Aorta (tissue), 5 donors: ENCODE data around the gene ACTN1. TPM values are rescaled to one million over a fixed set of nuclear protein-coding genes. Genes with fewer than 3 reads are reported as not detected.
"Not testable (repeated sequence)": the region's sequence is repeated elsewhere in the genome, so short reads cannot be mapped to it uniquely, and the experiment has no call there.

Source experiments
- ATAC-seq: fragments of 200-7000 bp; cut with Tn5 transposase; one replicate; pipeline ENCODE4 v1.9.1; 2022; ENCODE audit warnings: moderate library complexity; ENCODE audit not compliant: low FRiP score
- DNase-seq, 2 donors: peaks; one replicate each; pipeline ENCODE4 v3.0.0-alpha.2; 2020
- H3K27ac ChIP-seq, 2 donors: one replicate each; pipeline ENCODE4 v1.5.1; 2013; ENCODE audit warnings: low read length in 2 of 2, mild to moderate bottlenecking in 2 of 2, moderate library complexity in 2 of 2, control low read depth in 1 of 2, inconsistent platforms in 1 of 2, low read depth in 1 of 2
- H3K27me3 ChIP-seq, 2 donors: one replicate each; pipeline ENCODE4 v1.6.1; 2013; ENCODE audit warnings: control low read depth in 1 of 2, low read length in 1 of 2, mild to moderate bottlenecking in 1 of 2, moderate library complexity in 1 of 2; ENCODE audit not compliant: insufficient read depth in 2 of 2, control insufficient read depth in 1 of 2
- H3K36me3 ChIP-seq, 2 donors: one replicate each; pipeline ENCODE4 v1.6.1; 2013; ENCODE audit warnings: control low read depth in 1 of 2, low read length in 1 of 2, mild to moderate bottlenecking in 1 of 2; ENCODE audit not compliant: insufficient read depth in 2 of 2, control insufficient read depth in 1 of 2
- H3K4me1 ChIP-seq, 2 donors: one replicate each; pipeline ENCODE4 v1.6.1; 2013; ENCODE audit warnings: low read length in 2 of 2, control low read depth in 1 of 2, mild to moderate bottlenecking in 1 of 2, moderate library complexity in 1 of 2; ENCODE audit not compliant: insufficient read depth in 2 of 2, control insufficient read depth in 1 of 2
- H3K4me3 ChIP-seq, 2 donors: one replicate each; pipeline ENCODE4 v1.5.1; 2013; ENCODE audit warnings: low read length in 2 of 2, control low read depth in 1 of 2, mild to moderate bottlenecking in 1 of 2
- H3K9me3 ChIP-seq: one replicate; pipeline ENCODE4 v1.6.1; 2013; ENCODE audit warnings: mild to moderate bottlenecking, low read length; ENCODE audit not compliant: control insufficient read depth
- WGBS, 2 donors: extraction: QIAGEN DNeasy Blood & Tissue Kit; methylation state at CpG; one replicate each; pipeline ENCODE4 v1.1.7; 2013; 5-methylcytosine and 5-hydroxymethylcytosine counted together
- intact Hi-C, 2 donors: fragments of 100-400 bp; cut with DNase I; formaldehyde crosslinking; loops; one replicate each; pipeline versions ENCODE4 v1.14.2 to v1.15.0; 2022
- long read RNA-seq, 2 donors: library from polyadenylated mRNA; unstranded; transcript quantifications; one replicate each; pipeline ENCODE4 v2.0.0, GENCODE V29; 2020 to 2021
- polyA plus RNA-seq, 2 donors: library from polyadenylated mRNA; stranded (reverse); fragments of 200-250 nt; gene quantifications; one replicate each; pipeline ENCODE4 v1.2.3, GENCODE V29; 2013
- total RNA-seq, 2 donors: library from RNA; stranded (reverse); fragmentation: NEBNext Ultra II Directional; extraction: Animal tissue kit (Norgen Biotek cat#: 25700); gene quantifications; one replicate each; pipeline ENCODE4 v1.2.1, GENCODE V29; 2021
- donor health status: healthy with polysubstance abuse.
- donor health status: Bipolar disorder and iron deficiency.
- donor health status: DM: no; HTN: no; CAD: no.
- donor health status: DM: no; HTN: no; CAD: no.
- donor health status: DM: yes; HTN: yes; CAD: no.

The ACTN1 gene
- total RNA-seq, result 1,000 to 10,000 TPM in 1 of 2 donors, 100 to 1,000 TPM in 1; 883 to 1,590 TPM
- polyA plus RNA-seq, result 100 to 1,000 TPM in 1 of 2 donors, 10 to 100 TPM in 1; 82.0 to 378 TPM
- long read RNA-seq, donor 1, full-length matches to known transcripts, result 2,102 of 3,098 reads
- long read RNA-seq, donor 1, partial matches to known transcripts, result 715 of 3,098 reads
- long read RNA-seq, donor 1, other reads (novel, unspliced or antisense), result 281 of 3,098 reads
- long read RNA-seq, donor 2, full-length matches to known transcripts, result 307 of 562 reads
- long read RNA-seq, donor 2, partial matches to known transcripts, result 183 of 562 reads
- long read RNA-seq, donor 2, other reads (novel, unspliced or antisense), result 72 of 562 reads

GRCh38 chr14:68979021-68979721 is at the start of gene ACTN1:
TSS of gene ACTN1 (minus strand) at chr14:68979302. CDS start at chr14:68979056, 246 bp downstream.
- 0 to 1% methylated on average over 49 to 68 of the region's 68 CpGs for WGBS, 2 donors
- intact Hi-C loops, result loop anchor here (1.0 to 5.0 kb wide), 5 partner anchors 37 to 118 kb away; no protein-coding TSS in a partner anchor
- no peaks in the 10 kb centered on the region for H3K36me3 ChIP-seq
- H3K4me1 ChIP-seq, result peaks cover 2 to 8% of the 10 kb centered on the region in 2 donors
- H3K9me3 ChIP-seq, result no peaks in the 10 kb centered on the region
- ATAC-seq (peak; percentile 86), DNase-seq (peak; percentile 97)
- peak within 1 kb of the TSS; percentile 76 to 95 for H3K4me3 ChIP-seq
- peak within 1 kb of the TSS; percentile 97 to 99 for H3K27ac ChIP-seq
- no peaks in the 10 kb centered on the region for H3K27me3 ChIP-seq

- ATAC-seq, result no peak
- 65 to 83% methylated on average over 1 of the region's 1 CpG for WGBS, 2 donors
Observed at GRCh38 chr14:69027242-69027913, 48.3 kb upstream of the ACTN1 start.

GRCh38 chr14:69023035-69023434 is 43.9 kb upstream of the ACTN1 start:
- intact Hi-C loops, result no loop called here
- no peak for ATAC-seq
- peaks cover 1% of the 10 kb centered on the region for H3K9me3 ChIP-seq
- H3K4me3 ChIP-seq, result no peak overlapping the region
- no peaks in the 10 kb centered on the region for H3K36me3 ChIP-seq
- no peaks in the 10 kb centered on the region for H3K27me3 ChIP-seq
- no peak for DNase-seq
- H3K27ac ChIP-seq, result no peak overlapping the region
- 87 to 88% methylated on average over 4 of the region's 4 CpGs for WGBS, 2 donors
- H3K4me1 ChIP-seq, result no peaks in the 10 kb centered on the region

More at GRCh38 chr14:69027242-69027913, 48.3 kb upstream of the ACTN1 start:
- no peaks in the 10 kb centered on the region for H3K4me1 ChIP-seq
- H3K4me3 ChIP-seq, result no peak overlapping the region
- intact Hi-C loops, result no loop called here
- H3K36me3 ChIP-seq, result no peaks in the 10 kb centered on the region
- DNase-seq, result no peak
- peaks cover 1% of the 10 kb centered on the region for H3K9me3 ChIP-seq
- H3K27me3 ChIP-seq, result no peaks in the 10 kb centered on the region
- no peak overlapping the region for H3K27ac ChIP-seq

GRCh38 chr14:69022093-69022492 is 43.0 kb upstream of the ACTN1 start:
- H3K4me3 ChIP-seq, H3K27ac ChIP-seq, DNase-seq, intact Hi-C loops, H3K4me1 ChIP-seq, ATAC-seq, H3K9me3 ChIP-seq, H3K36me3 ChIP-seq, H3K27me3 ChIP-seq: not testable (repeated sequence)
- 91 to 96% methylated on average over 8 of the region's 8 CpGs for WGBS, 2 donors

- Histone ChIP-seq H3K4me3 (no peak overlapping the region), H3K4me1 (no peaks in the 10 kb centered on the region), H3K9me3 (no peaks in the 10 kb centered on the region), H3K27ac (no peak overlapping the region), H3K27me3 (no peaks in the 10 kb centered on the region), H3K36me3 (no peaks in the 10 kb centered on the region)
- no peak for ATAC-seq
- 80 to 84% methylated on average over 4 of the region's 4 CpGs for WGBS, 2 donors
- intact Hi-C loops, result no loop called here
- no peak for DNase-seq
Observed at GRCh38 chr14:69017706-69018105, 38.6 kb upstream of the ACTN1 start.

GRCh38 chr14:69014829-69015259 is 35.7 kb upstream of the ACTN1 start:
- H3K9me3 ChIP-seq, result no peaks in the 10 kb centered on the region
- no peaks in the 10 kb centered on the region for H3K36me3 ChIP-seq
- DNase-seq, result peak in 1 of 2 donors; percentile 50
- no peaks in the 10 kb centered on the region for H3K4me1 ChIP-seq
- no peaks in the 10 kb centered on the region for H3K27me3 ChIP-seq
- 73 to 94% methylated on average over 6 of the region's 6 CpGs for WGBS, 2 donors
- ATAC-seq, result no peak
- no peak overlapping the region for H3K4me3 ChIP-seq
- intact Hi-C loops, result no loop called here
- no peak overlapping the region for H3K27ac ChIP-seq

- peak in 1 of 2 donors; percentile 85 for DNase-seq
- peak; percentile 62 for ATAC-seq
Observed at GRCh38 chr14:69013943-69014782, 35.1 kb upstream of the ACTN1 start.

More at GRCh38 chr14:69013943-69014782, 35.1 kb upstream of the ACTN1 start:
- intact Hi-C loops, result no loop called here
- H3K4me1 ChIP-seq, result no peaks in the 10 kb centered on the region
- H3K9me3 ChIP-seq, result no peaks in the 10 kb centered on the region
- no peak overlapping the region for H3K27ac ChIP-seq
- WGBS, 2 donors, result 88 to 89% methylated on average over 12 of the region's 12 CpGs
- H3K4me3 ChIP-seq, result no peak overlapping the region
- no peaks in the 10 kb centered on the region for H3K27me3 ChIP-seq
- H3K36me3 ChIP-seq, result no peaks in the 10 kb centered on the region
